GM19023 (cell line): ENCODE measurements around the gene RBP4.

Experiments used
- ATAC-seq: cut with Tn5 transposase; IDR thresholded peaks from one replicate; pipeline ENCODE4 v1.9.1; 2021; ENCODE audit warnings: mild to moderate bottlenecking, moderate library complexity; ENCODE audit not compliant: unreplicated experiment

RBP4 gene

GRCh38 chr10:93601146-93601773 is at the start of gene RBP4:
Gene RBP4, minus strand, starts transcription at chr10:93601235. Its CDS starts 207 bp downstream, at chr10:93601028.
- ATAC-seq = no peak

- ATAC-seq = no peak
These were observed 38.8 kb upstream of the RBP4 start for GRCh38 chr10:93639791-93640190.

GRCh38 chr10:93630625-93631557 is 29.9 kb upstream of the RBP4 start:
- no peak for ATAC-seq

GRCh38 chr10:93629647-93630305 is 28.7 kb upstream of the RBP4 start:
- no peak for ATAC-seq

GRCh38 chr10:93628858-93629257 is 27.8 kb upstream of the RBP4 start:
- ATAC-seq = no peak

GRCh38 chr10:93622942-93623341 is 21.9 kb upstream of the RBP4 start:
- no peak for ATAC-seq

GRCh38 chr10:93620925-93621324 is 19.9 kb upstream of the RBP4 start:
- no peak for ATAC-seq

GRCh38 chr10:93615576-93616235 is 14.7 kb upstream of the RBP4 start:
- no peak for ATAC-seq

GRCh38 chr10:93614101-93614825 is 13.2 kb upstream of the RBP4 start:
- ATAC-seq = no peak

GRCh38 chr10:93613126-93613525 is 12.1 kb upstream of the RBP4 start:
- no peak for ATAC-seq

- ATAC-seq = no peak
These were observed 11.3 kb upstream of the RBP4 start, which contains the start of gene PDE6C for GRCh38 chr10:93612311-93612710. Gene PDE6C, plus strand, starts transcription at chr10:93612537. Its CDS starts 189 bp downstream, at chr10:93612726.

GRCh38 chr10:93608421-93608820 is 7.4 kb upstream of the RBP4 start:
- ATAC-seq = no peak

GRCh38 chr10:93604146-93604545 is 3.1 kb upstream of the RBP4 start:
- ATAC-seq = no peak

- ATAC-seq = no peak
These were observed 2.0 kb upstream of the RBP4 start for GRCh38 chr10:93603023-93603422.

GRCh38 chr10:93601774-93602162 is 733 bp upstream of the RBP4 start:
- ATAC-seq = no peak

GRCh38 chr10:93600446-93601145 is 439 bp downstream of the RBP4 start:
- no peak for ATAC-seq

GRCh38 chr10:93599778-93600177 is 1.3 kb downstream of the RBP4 start:
- ATAC-seq = no peak

GRCh38 chr10:93599335-93599734 is 1.7 kb downstream of the RBP4 start:
- no peak for ATAC-seq

- ATAC-seq = no peak
These were observed 2.9 kb downstream of the RBP4 start for GRCh38 chr10:93598157-93598556.
